ENCODE measurements around the gene MTMR4.
"Not testable (repeated sequence)": the region's sequence is repeated elsewhere in the genome, so short reads cannot be mapped to it uniquely, and the experiment has no call there.

MTMR4 gene

GRCh38 chr17:58493506-58493905 lies 20.9 kb downstream of the MTMR4 start:
- no peak for TF ChIP-seq NFRKB (IDR thresholded peaks at IDR 0.05)
- TF ChIP-seq PKNOX1 (IDR thresholded peaks at IDR 0.05) = no peak
- no peak for TF ChIP-seq BHLHE40 (IDR thresholded peaks at IDR 0.05; ENCODE audit: borderline replicate concordance)
- TF ChIP-seq ARNT (IDR thresholded peaks at IDR 0.05) = no peak
- TF ChIP-seq FOXA1 (IDR thresholded peaks at IDR 0.05) = no peak
- TF ChIP-seq FOXK2 (IDR thresholded peaks at IDR 0.05) = no peak
- no peak for TF ChIP-seq ZNF384 (IDR thresholded peaks at IDR 0.05)
- TF ChIP-seq L3MBTL2 (conservative IDR thresholded peaks at IDR 0.05) = no peak
- no peak for TF ChIP-seq FOXM1 (IDR thresholded peaks at IDR 0.05; ENCODE audit: borderline replicate concordance)
- TF ChIP-seq TARDBP (IDR thresholded peaks at IDR 0.05) = no peak
- ChIA-PET CTCF (no interaction called here), POLR2A (interaction anchor here (1.2 kb wide), 1 partner anchor 21 kb away, joined by 5 read pairs; the partner anchor contains the start of gene MTMR4)
- no peak for DNase-seq (ENCODE audit: extremely low spot score)

- no peak for DNase-seq (ENCODE audit: extremely low spot score)
- TF ChIP-seq FOXM1 (IDR thresholded peaks at IDR 0.05; ENCODE audit: borderline replicate concordance) (no peak), PKNOX1 (IDR thresholded peaks at IDR 0.05) (no peak), SP1 (IDR thresholded peaks at IDR 0.05) (no peak), LEF1 (IDR thresholded peaks at IDR 0.05; ENCODE audit: borderline replicate concordance) (no peak), BHLHE40 (IDR thresholded peaks at IDR 0.05; ENCODE audit: borderline replicate concordance) (no peak), ZNF384 (IDR thresholded peaks at IDR 0.05) (no peak), L3MBTL2 (conservative IDR thresholded peaks at IDR 0.05) (no peak), SUZ12 (IDR thresholded peaks at IDR 0.05) (no peak), HDGF (IDR thresholded peaks at IDR 0.05; ENCODE audit: borderline replicate concordance) (no peak), FOXA1 (IDR thresholded peaks at IDR 0.05) (no peak), ARNT (IDR thresholded peaks at IDR 0.05) (no peak)
- ChIA-PET CTCF (no interaction called here), POLR2A (interaction anchor here (1.1 to 1.2 kb wide), 2 partner anchors 22 to 26 kb away, joined by 4 to 5 read pairs; partner anchors contain the start of gene MTMR4)
Observed at GRCh38 chr17:58492238-58493121, 22.0 kb downstream of the MTMR4 start.

DNA sequence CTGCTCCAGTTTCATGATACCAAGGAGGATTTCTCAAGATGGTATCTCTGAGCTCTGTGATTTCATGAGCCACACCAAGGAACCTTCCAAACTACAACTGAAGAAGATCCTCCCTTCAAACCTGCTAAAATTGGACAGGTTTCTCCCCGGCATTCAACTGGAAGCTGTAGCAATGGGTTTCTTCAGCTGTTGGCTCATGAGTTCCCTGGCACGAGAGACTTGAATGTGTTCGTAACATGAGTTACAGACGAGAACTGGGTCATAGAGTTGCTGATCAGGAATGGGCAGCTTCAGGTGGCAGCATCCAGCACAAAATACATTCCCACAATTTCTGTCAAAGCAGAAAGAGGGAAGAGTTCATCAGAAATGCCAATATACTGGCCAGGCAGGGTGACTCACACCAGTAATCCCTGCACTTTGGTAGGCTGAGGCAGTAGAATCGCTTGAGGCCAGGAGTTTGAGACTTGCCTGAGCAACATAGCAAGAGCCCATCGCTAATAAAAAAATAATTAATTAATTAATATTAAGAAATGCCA lies 22.9 kb downstream of the MTMR4 start:
- ChIA-PET CTCF (no interaction called here), POLR2A (no interaction called here)
- no peak for TF ChIP-seq SP1 (IDR thresholded peaks at IDR 0.05)
- TF ChIP-seq ARNT (IDR thresholded peaks at IDR 0.05) = no peak
- TF ChIP-seq ZNF384 (IDR thresholded peaks at IDR 0.05) = no peak
- DNase-seq (ENCODE audit: extremely low spot score) = no peak

DNA sequence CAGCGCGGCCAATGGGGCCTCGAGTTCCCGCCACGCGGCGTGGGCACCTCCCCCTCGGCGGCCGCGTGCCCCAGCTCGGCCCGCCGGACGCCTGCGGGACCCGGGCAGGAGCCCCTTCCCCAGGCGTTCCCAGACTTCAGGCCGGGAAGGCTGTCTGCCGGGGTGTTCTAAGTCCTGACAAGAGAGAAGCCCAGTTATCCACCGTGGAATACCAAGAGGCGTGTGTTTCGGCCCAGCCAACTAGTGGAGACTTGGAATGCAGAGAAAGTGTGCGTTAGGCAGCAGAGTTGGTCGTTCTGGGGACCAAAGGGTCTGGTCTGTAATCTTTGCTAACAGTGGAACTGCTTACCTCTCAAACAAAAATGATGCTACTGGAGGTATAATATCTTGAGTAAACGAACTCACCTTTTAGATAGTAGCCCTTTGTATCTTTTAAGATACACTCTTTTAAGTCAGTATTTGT lies 26.0 kb downstream of the MTMR4 start:
- no peak for DNase-seq (ENCODE audit: extremely low spot score)
- TF ChIP-seq SP1 (IDR thresholded peaks at IDR 0.05) (no peak), CTBP1 (IDR thresholded peaks at IDR 0.05; ENCODE audit: borderline replicate concordance) (no peak), FOXK2 (IDR thresholded peaks at IDR 0.05) (no peak), PKNOX1 (IDR thresholded peaks at IDR 0.05) (no peak), NFRKB (IDR thresholded peaks at IDR 0.05) (no peak)
- ChIA-PET CTCF (no interaction called here), POLR2A (no interaction called here)

DNA sequence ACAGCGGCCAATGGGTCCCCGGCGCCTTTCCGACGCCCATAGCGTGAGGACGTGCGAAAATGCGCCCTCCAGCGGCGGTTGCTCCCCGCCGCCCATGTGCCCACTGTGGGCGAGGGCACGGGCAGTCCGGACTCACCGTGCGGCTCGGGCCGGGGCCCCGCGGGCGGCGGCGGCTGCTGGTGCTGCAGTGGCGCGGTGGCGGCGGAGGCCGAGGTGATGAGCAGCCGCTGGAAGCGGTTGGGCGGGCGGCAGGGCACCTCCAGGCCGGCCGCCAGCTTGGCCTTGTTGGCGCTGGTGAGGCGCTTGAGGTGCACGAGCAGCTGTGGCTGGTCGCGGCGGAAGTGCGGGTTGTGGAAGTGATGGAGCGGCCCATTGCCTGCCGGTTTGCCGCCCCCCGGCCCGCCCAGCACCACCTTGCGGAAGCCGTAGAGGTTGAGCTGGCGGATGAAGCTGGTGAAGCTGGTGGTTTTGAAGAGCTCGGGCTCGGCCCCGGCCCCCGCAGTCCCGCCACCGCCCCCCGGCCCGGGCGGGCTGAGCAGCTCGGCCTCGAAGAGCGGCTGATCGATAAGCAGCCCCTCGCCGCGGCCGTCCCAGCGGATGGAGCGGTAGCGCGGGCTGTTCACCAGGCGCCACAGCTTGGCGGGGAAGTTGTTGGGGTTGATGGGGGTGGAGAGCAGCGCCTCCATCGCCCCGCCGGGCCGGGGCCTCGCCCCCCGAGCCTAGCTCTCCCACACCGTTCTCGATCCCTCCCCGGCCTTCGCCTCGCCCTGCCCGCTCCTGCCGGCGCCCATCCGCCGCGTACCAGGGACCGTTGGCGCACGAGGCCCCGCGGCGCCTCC lies 26.6 kb downstream of the MTMR4 start, which contains the start of gene HSF5:
HSF5 (minus strand) TSS at position 820 of the 839 bp plus-strand sequence; CDS start at position 686, 134 bp downstream.
- ChIA-PET POLR2A (no interaction called here), CTCF (no interaction called here)
- no peak for DNase-seq (ENCODE audit: extremely low spot score)
- no peak for TF ChIP-seq FOXA1 (IDR thresholded peaks at IDR 0.05)
- no peak for TF ChIP-seq LEF1 (IDR thresholded peaks at IDR 0.05; ENCODE audit: borderline replicate concordance)
- TF ChIP-seq PKNOX1 (IDR thresholded peaks at IDR 0.05) = no peak
- no peak for TF ChIP-seq ARNT (IDR thresholded peaks at IDR 0.05)
- no peak for TF ChIP-seq NFRKB (IDR thresholded peaks at IDR 0.05)
- TF ChIP-seq SUZ12 (IDR thresholded peaks at IDR 0.05) = no peak
- TF ChIP-seq FOXK2 (IDR thresholded peaks at IDR 0.05) = no peak
- no peak for TF ChIP-seq HDGF (IDR thresholded peaks at IDR 0.05; ENCODE audit: borderline replicate concordance)

DNA sequence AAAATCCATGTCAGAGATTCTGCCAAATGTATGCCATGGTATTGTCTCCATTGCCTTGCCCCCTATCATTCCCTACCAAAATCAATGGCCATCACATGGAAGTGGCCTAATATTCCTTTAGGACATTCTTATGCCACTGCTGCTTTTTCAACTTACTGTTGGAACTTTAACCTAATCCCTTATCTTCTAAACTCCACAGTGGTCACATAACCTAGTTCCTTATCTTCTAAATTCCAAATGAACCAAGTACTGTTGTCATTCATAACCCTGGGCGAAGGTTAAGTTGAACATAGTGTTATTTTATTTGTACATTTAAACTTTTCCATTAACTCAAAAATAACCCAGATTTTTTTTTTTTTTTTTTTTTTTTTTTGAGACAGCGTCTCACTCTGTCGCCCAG lies 29.8 kb downstream of the MTMR4 start:
- no peak for DNase-seq (ENCODE audit: extremely low spot score)

GRCh38 chr17:58481798-58482197 lies 32.6 kb downstream of the MTMR4 start:
- CTCF ChIA-PET; POLR2A ChIA-PET; DNase-seq (ENCODE audit: extremely low spot score): not testable (repeated sequence)

More for the DNA sequence above, 29.8 kb downstream of the MTMR4 start:
- no peak for TF ChIP-seq ELF4 (IDR thresholded peaks at IDR 0.05)
- no peak for TF ChIP-seq CTBP1 (IDR thresholded peaks at IDR 0.05; ENCODE audit: borderline replicate concordance)
- no peak for TF ChIP-seq ARNT (IDR thresholded peaks at IDR 0.05)
- TF ChIP-seq BHLHE40 (IDR thresholded peaks at IDR 0.05; ENCODE audit: borderline replicate concordance) = no peak
- no peak for TF ChIP-seq TARDBP (IDR thresholded peaks at IDR 0.05)
- no peak for TF ChIP-seq FOXK2 (IDR thresholded peaks at IDR 0.05)
- TF ChIP-seq LEF1 (IDR thresholded peaks at IDR 0.05; ENCODE audit: borderline replicate concordance) = no peak
- TF ChIP-seq SP1 (IDR thresholded peaks at IDR 0.05) = no peak
- TF ChIP-seq NFRKB (IDR thresholded peaks at IDR 0.05) = no peak
- TF ChIP-seq FOXA1 (IDR thresholded peaks at IDR 0.05) = no peak
- no peak for TF ChIP-seq FOXM1 (IDR thresholded peaks at IDR 0.05; ENCODE audit: borderline replicate concordance)
- no peak for TF ChIP-seq SUZ12 (IDR thresholded peaks at IDR 0.05)
- no peak for TF ChIP-seq HDGF (IDR thresholded peaks at IDR 0.05; ENCODE audit: borderline replicate concordance)
- TF ChIP-seq PKNOX1 (IDR thresholded peaks at IDR 0.05) = no peak
- no peak for TF ChIP-seq ZNF384 (IDR thresholded peaks at IDR 0.05)
- no peak for TF ChIP-seq L3MBTL2 (conservative IDR thresholded peaks at IDR 0.05)
- ChIA-PET CTCF (no interaction called here), POLR2A (no interaction called here)

Data from HEK293T (cell line).